ENCODE measurements around the gene PDE4B.

DNA sequence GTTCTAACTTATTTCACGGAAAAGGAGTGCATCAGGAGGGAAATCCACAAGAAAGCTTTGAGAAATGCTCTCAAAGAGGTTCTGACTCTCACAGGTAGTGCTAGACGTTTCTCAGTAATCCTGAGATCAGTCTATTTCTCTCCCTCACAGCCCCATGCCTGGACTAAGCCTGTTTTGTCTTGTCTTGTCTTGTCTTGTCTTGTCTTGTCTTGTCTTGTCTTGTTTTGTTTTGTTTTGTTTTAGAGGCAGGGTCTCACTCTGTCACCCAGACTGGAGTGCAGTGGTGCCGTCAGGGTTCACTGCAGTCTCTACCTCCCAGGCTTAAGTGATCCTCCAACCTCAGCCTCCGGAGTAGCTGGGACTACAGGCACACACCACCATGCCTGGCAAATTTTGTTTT is 608.0 kb downstream of the PDE4B start:
- TF ChIP-seq, protein P1, sequence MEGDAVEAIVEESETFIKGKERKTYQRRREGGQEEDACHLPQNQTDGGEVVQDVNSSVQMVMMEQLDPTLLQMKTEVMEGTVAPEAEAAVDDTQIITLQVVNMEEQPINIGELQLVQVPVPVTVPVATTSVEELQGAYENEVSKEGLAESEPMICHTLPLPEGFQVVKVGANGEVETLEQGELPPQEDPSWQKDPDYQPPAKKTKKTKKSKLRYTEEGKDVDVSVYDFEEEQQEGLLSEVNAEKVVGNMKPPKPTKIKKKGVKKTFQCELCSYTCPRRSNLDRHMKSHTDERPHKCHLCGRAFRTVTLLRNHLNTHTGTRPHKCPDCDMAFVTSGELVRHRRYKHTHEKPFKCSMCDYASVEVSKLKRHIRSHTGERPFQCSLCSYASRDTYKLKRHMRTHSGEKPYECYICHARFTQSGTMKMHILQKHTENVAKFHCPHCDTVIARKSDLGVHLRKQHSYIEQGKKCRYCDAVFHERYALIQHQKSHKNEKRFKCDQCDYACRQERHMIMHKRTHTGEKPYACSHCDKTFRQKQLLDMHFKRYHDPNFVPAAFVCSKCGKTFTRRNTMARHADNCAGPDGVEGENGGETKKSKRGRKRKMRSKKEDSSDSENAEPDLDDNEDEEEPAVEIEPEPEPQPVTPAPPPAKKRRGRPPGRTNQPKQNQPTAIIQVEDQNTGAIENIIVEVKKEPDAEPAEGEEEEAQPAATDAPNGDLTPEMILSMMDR (IDR thresholded peaks at IDR 0.05; ENCODE audit: low read depth, low read length): no peak
- no peak for TF ChIP-seq EZH2phosphoT487 (IDR thresholded peaks at IDR 0.05; ENCODE audit: low read depth)
